ENCODE results near the gene C12orf60. TPM values are rescaled to one million over a fixed set of nuclear protein-coding genes. Genes with fewer than 3 reads are reported as not detected.

C12orf60 gene
- total RNA-seq, 1 experiment from 2014 or later = 3.5 TPM

DNA sequence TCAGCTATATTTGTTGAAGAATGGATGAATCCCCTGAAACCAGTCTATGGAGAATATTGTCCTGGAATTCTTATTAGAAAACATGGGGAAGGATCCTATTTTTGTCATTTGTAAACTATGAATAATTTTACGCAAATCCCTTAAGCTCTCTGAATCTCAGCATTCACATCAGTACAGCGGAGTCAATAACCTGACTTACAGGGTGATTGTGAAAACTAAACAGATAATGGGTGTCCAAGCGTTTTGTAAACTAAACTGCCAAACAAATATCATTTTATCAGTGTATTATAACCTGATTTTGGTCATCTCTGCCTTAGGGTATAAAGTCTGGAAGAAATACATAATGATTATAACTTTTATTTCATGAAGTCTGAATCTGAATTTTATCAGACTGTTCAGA, 29.9 kb downstream of the C12orf60 start (continued):
- no peak for TF ChIP-seq ELF1 (IDR thresholded peaks at IDR 0.05; ENCODE audit: borderline replicate concordance, low read depth)
- no peak for TF ChIP-seq ZNF274 (IDR thresholded peaks at IDR 0.05; ENCODE audit: low read depth, low read length)

DNA sequence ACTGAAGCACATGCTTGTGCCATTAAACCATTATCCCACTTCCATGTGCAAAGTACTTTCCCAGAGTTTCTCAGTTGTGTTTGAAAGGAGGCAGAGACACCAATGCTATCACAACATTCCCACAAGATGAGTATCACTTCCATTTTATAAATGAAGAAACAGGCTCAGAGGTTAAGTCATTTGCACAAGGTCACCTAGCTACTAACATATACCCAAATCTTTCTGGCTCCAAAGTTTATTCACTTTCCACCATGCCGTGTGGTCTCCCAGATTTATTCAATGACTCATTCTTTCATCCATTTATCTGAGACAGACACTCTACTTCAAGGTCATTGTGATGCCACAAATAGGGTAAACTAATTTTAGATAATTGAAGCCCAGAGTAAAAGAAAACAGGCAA, 30.5 kb downstream of the C12orf60 start:
- BruUV-seq (replicated peaks) = no TSS peak
- Histone ChIP-seq H3K27me3 (ENCODE audit: insufficient read depth, low read length) (no peaks in the 10 kb centered on the region), H3K4me2 (ENCODE audit: low read length) (no peak overlapping the region), H3K9me3 (ENCODE audit: control insufficient read depth in 1 of 2, insufficient read depth in 1 of 2, low read depth in 1 of 2, low read length in 2 of 2) (no peaks in the 10 kb centered on the region), H3K4me1 (ENCODE audit: control insufficient read depth in 1 of 2, insufficient read depth in 2 of 2, low read length in 2 of 2) (peaks cover 0 to 12% of the 10 kb centered on the region in 2 experiments; a peak in 2 of 4 replicates), H3K9ac (ENCODE audit: low read length) (no peak overlapping the region), H3K4me3 (replicated peaks in 1 of 2; ENCODE audit: low read depth in 1 of 2, low read length in 2 of 2) (no peak overlapping the region), H3K9me2 (ENCODE audit: insufficient read depth) (no peaks in the 10 kb centered on the region), H2AFZ (ENCODE audit: low read depth, low read length, poor library complexity, severe bottlenecking) (no peak overlapping the region), H3K27ac (ENCODE audit: low read depth, low read length) (no peak overlapping the region), H3K36me3 (ENCODE audit: control insufficient read depth in 1 of 2, insufficient read depth in 2 of 2, low read length in 2 of 2) (no peaks in the 10 kb centered on the region), H4K20me1 (ENCODE audit: insufficient read depth) (no peaks in the 10 kb centered on the region), H3K79me2 (ENCODE audit: insufficient read depth, low read length) (no peaks in the 10 kb centered on the region)
- ATAC-seq (no peak), DNase-seq (ENCODE audit: low read depth, low spot score) (no peak)
- RAD21 ChIA-PET (ENCODE audit: low non-redundant PET in 1 of 2, low total read pairs in 2 of 2, uncharacterized antibody in 2 of 2, unreplicated experiment in 2 of 2) = no interaction called here
- POLR2A ChIA-PET = no interaction called here
- CTCF ChIA-PET = no interaction called here
- TF ChIP-seq YY1 (IDR thresholded peaks at IDR 0.05; ENCODE audit: extremely low read depth, insufficient replicate concordance, low read depth, low read length) = no peak
- no peak for TF ChIP-seq POLR2AphosphoS5 (IDR thresholded peaks at IDR 0.05; ENCODE audit: low read depth, low read length)
- TF ChIP-seq FOSL1 (IDR thresholded peaks at IDR 0.05; ENCODE audit: low read depth) = no peak
- TF ChIP-seq, protein P1, sequence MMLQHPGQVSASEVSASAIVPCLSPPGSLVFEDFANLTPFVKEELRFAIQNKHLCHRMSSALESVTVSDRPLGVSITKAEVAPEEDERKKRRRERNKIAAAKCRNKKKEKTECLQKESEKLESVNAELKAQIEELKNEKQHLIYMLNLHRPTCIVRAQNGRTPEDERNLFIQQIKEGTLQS (IDR thresholded peaks at IDR 0.05) = no peak
- TF ChIP-seq ZNF274 (IDR thresholded peaks at IDR 0.05; ENCODE audit: low read depth, low read length) = no peak
- intact Hi-C loops (cut with micrococcal nuclease) = no loop called here

DNA sequence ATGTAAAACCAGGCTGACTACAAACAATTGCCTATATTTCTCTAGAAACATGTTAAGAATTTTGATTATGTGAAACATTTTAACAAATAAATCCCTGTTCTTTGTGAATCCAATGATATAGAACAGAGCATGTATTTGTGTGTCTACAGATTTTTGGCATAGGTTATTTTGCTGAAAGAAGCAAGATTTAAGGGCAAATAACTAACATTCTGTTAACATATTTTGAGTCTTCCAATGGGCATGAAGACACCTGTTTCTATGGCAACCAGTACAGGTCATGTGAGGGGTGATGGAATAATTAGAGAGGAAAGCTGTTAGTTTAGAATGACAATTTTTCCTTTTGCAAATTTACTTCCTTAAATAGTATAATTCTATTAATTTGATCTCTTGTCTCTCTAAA, 31.0 kb downstream of the C12orf60 start:
- ChIA-PET RAD21 (ENCODE audit: low non-redundant PET in 1 of 2, low total read pairs in 2 of 2, uncharacterized antibody in 2 of 2, unreplicated experiment in 2 of 2) (no interaction called here), CTCF (no interaction called here), POLR2A (no interaction called here)
- TF ChIP-seq CBX3 (IDR thresholded peaks at IDR 0.05; ENCODE audit: low read depth) (no peak), SP1 (IDR thresholded peaks at IDR 0.05; ENCODE audit: low read depth) (no peak), ELF1 (IDR thresholded peaks at IDR 0.05; ENCODE audit: borderline replicate concordance, low read depth) (no peak), CEBPB (IDR thresholded peaks at IDR 0.05; ENCODE audit: low read depth) (no peak)
- Histone ChIP-seq H3K27me3 (ENCODE audit: insufficient read depth, low read length) (no peaks in the 10 kb centered on the region), H3K79me2 (ENCODE audit: insufficient read depth, low read length) (no peaks in the 10 kb centered on the region), H2AFZ (ENCODE audit: low read depth, low read length, poor library complexity, severe bottlenecking) (no peak overlapping the region), H3K9me2 (ENCODE audit: insufficient read depth) (no peaks in the 10 kb centered on the region), H3K4me2 (ENCODE audit: low read length) (no peak overlapping the region), H3K27ac (ENCODE audit: low read depth, low read length) (no peak overlapping the region), H3K4me3 (replicated peaks in 1 of 2; ENCODE audit: low read depth in 1 of 2, low read length in 2 of 2) (no peak overlapping the region), H3K36me3 (ENCODE audit: control insufficient read depth in 1 of 2, insufficient read depth in 2 of 2, low read length in 2 of 2) (no peaks in the 10 kb centered on the region), H3K9me3 (ENCODE audit: control insufficient read depth in 1 of 2, insufficient read depth in 1 of 2, low read depth in 1 of 2, low read length in 2 of 2) (no peaks in the 10 kb centered on the region), H4K20me1 (ENCODE audit: insufficient read depth) (no peaks in the 10 kb centered on the region), H3K9ac (ENCODE audit: low read length) (no peak overlapping the region), H3K4me1 (ENCODE audit: control insufficient read depth in 1 of 2, insufficient read depth in 2 of 2, low read length in 2 of 2) (peaks cover 0 to 12% of the 10 kb centered on the region in 2 experiments; a peak in 2 of 4 replicates)
- DNase-seq (ENCODE audit: low read depth, low spot score) (no peak), ATAC-seq (no peak)
- intact Hi-C loops (cut with micrococcal nuclease) = no loop called here
- BruUV-seq (replicated peaks) = no TSS peak
